Measurements from ENCODE around the gene BEND7.

- TF ChIP-seq POLR2A (IDR thresholded peaks at IDR 0.05; ENCODE audit: low read length) (no peak), GATA1 (IDR thresholded peaks at IDR 0.05; ENCODE audit: low read depth, low read length) (no peak)
Measured at GRCh38 chr10:13483951-13484350, 44.9 kb downstream of the BEND7 start.

All from erythroblast (primary cell).